Panc1 (cell line): ENCODE data around the gene MPZL3. TPM values are rescaled to one million over a fixed set of nuclear protein-coding genes. Genes with fewer than 3 reads are reported as not detected.

Source experiments
- ATAC-seq: fragments of 200-7000 bp; cut with Tn5 transposase; 2 replicates; pipeline ENCODE4 v1.9.1; 2020; ENCODE audit warnings: mild to moderate bottlenecking, moderate library complexity
- BruUV-seq: library from RNA; stranded (reverse); fragments of 400-500 nt; replicated peaks from 2 replicates; lab custom pipeline; 2021; lab: Mats Ljungman, UMichigan
- CTCF ChIA-PET: fragments of 300-600 bp; sonication (Branson Sonifier 250); formaldehyde crosslinking; loops from one replicate; lab custom pipeline; 2022; ENCODE audit warnings: antibody characterized with exemption; lab: Charles Lee
- POLR2A ChIA-PET: fragments of 300-600 bp; sonication (Branson Sonifier 250); formaldehyde crosslinking; loops from one replicate; lab custom pipeline; 2022; ENCODE audit warnings: antibody characterized with exemption; lab: Charles Lee
- DNase-seq: peaks from one replicate; pipeline ENCODE4 v3.0.0-alpha.2; 2010; ENCODE audit warnings: low read depth, low spot score
- H3K27ac ChIP-seq: 2 replicates; pipeline ENCODE4 v1.5.1; 2011; ENCODE audit warnings: mild to moderate bottlenecking, low read length, inconsistent platforms
- H3K27me3 ChIP-seq: fragments of 200-500 bp; sonication (Bioruptor generic); 2 replicates; pipeline ENCODE4 v1.6.0; 2014; ENCODE audit warnings: low read length, inconsistent platforms; ENCODE audit not compliant: control insufficient read depth, insufficient read depth
- H3K36me3 ChIP-seq: fragments of 200-500 bp; sonication (Bioruptor generic); 2 replicates; pipeline ENCODE4 v1.5.1; 2014; ENCODE audit warnings: inconsistent platforms, mild to moderate bottlenecking, low read length, moderate library complexity; ENCODE audit not compliant: control insufficient read depth, insufficient read depth
- H3K4me1 ChIP-seq: 2 replicates; pipeline ENCODE4 v1.5.1; 2011; ENCODE audit warnings: inconsistent platforms, mild to moderate bottlenecking, low read length, moderate library complexity; ENCODE audit not compliant: control insufficient read depth, insufficient read depth
- H3K4me3 ChIP-seq, 2 experiments: 2 replicates each; pipeline ENCODE4 v1.5.1; 2011 to 2012; ENCODE audit warnings: low read depth in 2 of 2, low read length in 2 of 2, mild to moderate bottlenecking in 2 of 2, inconsistent platforms in 1 of 2, moderate library complexity in 1 of 2
- H3K9me3 ChIP-seq: fragments of 200-500 bp; sonication (Bioruptor generic); 2 replicates; pipeline ENCODE4 v1.5.1; 2014; ENCODE audit warnings: low read depth, mild to moderate bottlenecking, inconsistent platforms, low read length, moderate library complexity; ENCODE audit not compliant: control insufficient read depth, insufficient read depth
- POLR2AphosphoS5 ChIP-seq: IDR thresholded peaks from 2 replicates; pipeline ENCODE4 v1.6.1; 2012; ENCODE audit warnings: mild to moderate bottlenecking, low read depth, low read length, moderate library complexity
- SIN3A ChIP-seq: IDR thresholded peaks from 2 replicates; pipeline ENCODE4 v1.6.1; 2012; ENCODE audit warnings: low read depth, mild to moderate bottlenecking, low read length, moderate library complexity, borderline replicate concordance; ENCODE audit not compliant: insufficient read depth
- TCF7L2 ChIP-seq: IDR thresholded peaks from 2 replicates; pipeline ENCODE4 v1.6.1; 2011; ENCODE audit warnings: mild to moderate bottlenecking, low read depth, low read length, inconsistent platforms
- in situ Hi-C: cut with HindIII; loops from 2 replicates; pipeline ENCODE4 v1.10.0; 2016; ENCODE audit warnings: low sequenced_read_pairs, low pct_unique_long_range_greater_than_20kb
- intact Hi-C: fragments of 100-400 bp; cut with micrococcal nuclease; formaldehyde crosslinking; loops from one replicate; pipeline ENCODE4 v1.10.0; 2022; ENCODE audit not compliant: unreplicated experiment
- total RNA-seq: library from RNA; stranded (reverse); gene quantifications from one replicate; pipeline ENCODE4 v1.2.1, GENCODE V29; 2021; ENCODE audit not compliant: unreplicated experiment
- TF ChIP-seq, protein P1 (sequence below): fragments of 450-650 bp; IDR thresholded peaks from 2 replicates; pipeline ENCODE4 v1.5.1; 2017; ENCODE audit warnings: mild to moderate bottlenecking
- TF ChIP-seq, protein P2 (sequence below), 2 experiments: IDR thresholded peaks; 2 replicates each; pipeline ENCODE4 v1.6.1; 2011 to 2012; ENCODE audit warnings: low read depth in 2 of 2, control low read depth in 1 of 2, low read length in 1 of 2, mild to moderate bottlenecking in 1 of 2, moderate library complexity in 1 of 2; ENCODE audit not compliant: insufficient read depth in 1 of 2

MPZL3 gene
- total RNA-seq, 1 experiment from 2014 or later = 1.0 TPM

DNA sequence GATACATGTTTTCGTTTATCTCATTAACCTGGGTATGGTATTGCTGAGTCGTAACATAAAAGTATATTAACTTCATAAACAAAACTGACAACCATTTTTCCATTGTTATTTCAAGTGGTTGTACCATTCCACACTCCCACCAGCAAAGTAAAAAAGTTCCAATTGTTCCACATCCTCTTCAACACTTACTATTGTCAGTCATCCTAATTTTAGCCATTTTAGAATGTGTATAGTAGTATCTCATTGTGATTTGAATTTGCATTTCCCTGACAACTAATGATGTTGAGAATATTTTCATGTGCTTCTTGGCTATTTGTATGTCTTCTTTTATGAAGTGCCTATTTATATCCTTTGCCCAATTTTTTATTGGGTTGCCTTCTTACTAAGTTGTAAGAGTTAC lies 41.9 kb upstream of the MPZL3 start:
- intact Hi-C loops (loop anchor here (5.0 kb wide), 1 partner anchor 142 kb away; the partner anchor contains the start of gene SCN4B), in situ Hi-C loops (no loop called here)
- CTCF ChIA-PET = no interaction called here
- Histone ChIP-seq H3K9me3 (no peaks in the 10 kb centered on the region), H3K27me3 (peaks cover 6% of the 10 kb centered on the region), H3K27ac (no peak overlapping the region), H3K4me3 (no peak overlapping the region), H3K36me3 (no peaks in the 10 kb centered on the region), H3K4me1 (0 out of 2 replicates have a peak, but pooled peaks cover 3% of the 10 kb centered on the region)
- ATAC-seq = no peak
- TF ChIP-seq SIN3A = no peak
- TF ChIP-seq TCF7L2 = no peak
- TF ChIP-seq, protein P1, sequence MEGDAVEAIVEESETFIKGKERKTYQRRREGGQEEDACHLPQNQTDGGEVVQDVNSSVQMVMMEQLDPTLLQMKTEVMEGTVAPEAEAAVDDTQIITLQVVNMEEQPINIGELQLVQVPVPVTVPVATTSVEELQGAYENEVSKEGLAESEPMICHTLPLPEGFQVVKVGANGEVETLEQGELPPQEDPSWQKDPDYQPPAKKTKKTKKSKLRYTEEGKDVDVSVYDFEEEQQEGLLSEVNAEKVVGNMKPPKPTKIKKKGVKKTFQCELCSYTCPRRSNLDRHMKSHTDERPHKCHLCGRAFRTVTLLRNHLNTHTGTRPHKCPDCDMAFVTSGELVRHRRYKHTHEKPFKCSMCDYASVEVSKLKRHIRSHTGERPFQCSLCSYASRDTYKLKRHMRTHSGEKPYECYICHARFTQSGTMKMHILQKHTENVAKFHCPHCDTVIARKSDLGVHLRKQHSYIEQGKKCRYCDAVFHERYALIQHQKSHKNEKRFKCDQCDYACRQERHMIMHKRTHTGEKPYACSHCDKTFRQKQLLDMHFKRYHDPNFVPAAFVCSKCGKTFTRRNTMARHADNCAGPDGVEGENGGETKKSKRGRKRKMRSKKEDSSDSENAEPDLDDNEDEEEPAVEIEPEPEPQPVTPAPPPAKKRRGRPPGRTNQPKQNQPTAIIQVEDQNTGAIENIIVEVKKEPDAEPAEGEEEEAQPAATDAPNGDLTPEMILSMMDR = no peak
- TF ChIP-seq POLR2AphosphoS5 = no peak
- TF ChIP-seq, protein P2, sequence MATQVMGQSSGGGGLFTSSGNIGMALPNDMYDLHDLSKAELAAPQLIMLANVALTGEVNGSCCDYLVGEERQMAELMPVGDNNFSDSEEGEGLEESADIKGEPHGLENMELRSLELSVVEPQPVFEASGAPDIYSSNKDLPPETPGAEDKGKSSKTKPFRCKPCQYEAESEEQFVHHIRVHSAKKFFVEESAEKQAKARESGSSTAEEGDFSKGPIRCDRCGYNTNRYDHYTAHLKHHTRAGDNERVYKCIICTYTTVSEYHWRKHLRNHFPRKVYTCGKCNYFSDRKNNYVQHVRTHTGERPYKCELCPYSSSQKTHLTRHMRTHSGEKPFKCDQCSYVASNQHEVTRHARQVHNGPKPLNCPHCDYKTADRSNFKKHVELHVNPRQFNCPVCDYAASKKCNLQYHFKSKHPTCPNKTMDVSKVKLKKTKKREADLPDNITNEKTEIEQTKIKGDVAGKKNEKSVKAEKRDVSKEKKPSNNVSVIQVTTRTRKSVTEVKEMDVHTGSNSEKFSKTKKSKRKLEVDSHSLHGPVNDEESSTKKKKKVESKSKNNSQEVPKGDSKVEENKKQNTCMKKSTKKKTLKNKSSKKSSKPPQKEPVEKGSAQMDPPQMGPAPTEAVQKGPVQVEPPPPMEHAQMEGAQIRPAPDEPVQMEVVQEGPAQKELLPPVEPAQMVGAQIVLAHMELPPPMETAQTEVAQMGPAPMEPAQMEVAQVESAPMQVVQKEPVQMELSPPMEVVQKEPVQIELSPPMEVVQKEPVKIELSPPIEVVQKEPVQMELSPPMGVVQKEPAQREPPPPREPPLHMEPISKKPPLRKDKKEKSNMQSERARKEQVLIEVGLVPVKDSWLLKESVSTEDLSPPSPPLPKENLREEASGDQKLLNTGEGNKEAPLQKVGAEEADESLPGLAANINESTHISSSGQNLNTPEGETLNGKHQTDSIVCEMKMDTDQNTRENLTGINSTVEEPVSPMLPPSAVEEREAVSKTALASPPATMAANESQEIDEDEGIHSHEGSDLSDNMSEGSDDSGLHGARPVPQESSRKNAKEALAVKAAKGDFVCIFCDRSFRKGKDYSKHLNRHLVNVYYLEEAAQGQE (IDR thresholded peaks at IDR 0.05; ENCODE audit: insufficient read depth in 1 of 2, low read depth in 2 of 2, low read length in 1 of 2) = no peak
- no peak for DNase-seq
- BruUV-seq = no TSS peak
- POLR2A ChIA-PET = no interaction called here

DNA sequence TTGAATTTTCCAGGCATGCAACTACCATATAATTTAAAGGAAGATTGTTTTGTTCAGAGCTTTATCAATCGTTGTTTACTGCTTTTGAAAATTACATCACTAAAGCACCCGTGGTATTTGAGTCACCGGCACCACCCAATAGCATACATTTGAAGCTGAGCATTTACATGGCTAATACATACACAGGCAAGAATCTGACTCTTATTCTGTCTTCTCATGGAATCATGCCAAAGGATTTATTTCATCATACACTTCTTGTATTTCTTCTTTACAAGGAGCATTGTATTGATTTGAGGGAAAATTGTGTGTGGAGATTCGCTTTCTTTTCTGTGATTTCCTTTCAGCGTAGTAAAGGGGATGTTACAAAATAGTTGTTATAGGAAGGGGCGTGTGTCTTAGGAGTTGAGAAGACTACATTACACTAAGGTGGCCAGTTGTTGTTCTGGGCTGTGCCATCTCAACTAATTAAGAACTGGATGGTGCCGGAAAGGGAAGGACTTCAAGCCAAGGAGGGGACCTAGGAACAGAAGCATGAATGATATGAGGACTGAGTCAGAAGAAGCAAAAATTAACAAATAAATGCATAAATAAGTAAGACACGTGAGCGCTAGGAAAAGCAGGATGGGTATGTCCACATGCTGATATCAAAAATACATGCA lies 39.4 kb upstream of the MPZL3 start:
- intact Hi-C loops (loop anchor here (2.0 to 5.0 kb wide), 2 partner anchors 93 to 139 kb away; partner anchors contain the start of gene SCN4B), in situ Hi-C loops (no loop called here)
- ATAC-seq = no peak
- Histone ChIP-seq H3K4me3 (no peak overlapping the region), H3K27me3 (peaks cover 14% of the 10 kb centered on the region), H3K27ac (no peak overlapping the region), H3K4me1 (no peaks in the 10 kb centered on the region; the same call in 1 of the 2 replicates), H3K36me3 (no peaks in the 10 kb centered on the region), H3K9me3 (no peaks in the 10 kb centered on the region)
- CTCF ChIA-PET = interaction anchor here (0.9 to 1.0 kb wide), 2 partner anchors 60 to 147 kb away, joined by 5 to 6 read pairs; no protein-coding TSS in a partner anchor
- no TSS peak for BruUV-seq
- TF ChIP-seq POLR2AphosphoS5 = no peak
- no peak for TF ChIP-seq SIN3A
- TF ChIP-seq, protein P1 = no peak
- TF ChIP-seq, protein P2 (IDR thresholded peaks at IDR 0.05; ENCODE audit: insufficient read depth in 1 of 2, low read depth in 2 of 2, low read length in 1 of 2) = no peak
- no peak for TF ChIP-seq TCF7L2
- POLR2A ChIA-PET = interaction anchor here (0.7 kb wide), 1 partner anchor 152 kb away, joined by 3 read pairs; no protein-coding TSS in a partner anchor
- no peak for DNase-seq
